ENCODE data around the gene TMED1.
"Not testable (repeated sequence)": the region's sequence is repeated elsewhere in the genome, so short reads cannot be mapped to it uniquely, and the experiment has no call there.

Gene TMED1

DNA sequence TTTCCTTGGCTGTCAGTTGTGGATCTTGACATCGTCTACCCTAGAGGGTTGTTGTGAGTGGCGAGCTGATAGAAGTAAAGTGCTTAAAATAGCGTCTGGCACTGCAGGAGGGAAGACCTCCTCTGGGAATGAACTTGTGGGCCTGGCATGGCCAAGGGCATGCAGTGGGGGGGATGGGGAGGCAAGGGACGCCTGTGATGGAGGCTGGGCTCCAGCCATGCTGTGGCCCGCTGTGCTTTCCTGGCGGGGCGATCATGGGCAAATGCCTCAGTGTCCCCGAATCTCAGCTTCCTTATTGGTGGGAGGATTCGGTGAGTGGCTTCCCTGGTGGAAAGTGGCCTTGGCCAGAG is 46.1 kb upstream of the TMED1 start:
- H3K27me3 ChIP-seq (ENCODE audit: insufficient read depth, poor library complexity, severe bottlenecking) = no peaks in the 10 kb centered on the region
- no peak overlapping the region for H3K27ac ChIP-seq (replicated peaks)
- no peak overlapping the region for H3K4me3 ChIP-seq (replicated peaks; ENCODE audit: insufficient read depth, low read length)
- DNase-seq (ENCODE audit: low read depth in 1 of 2, low spot score in 1 of 2) = no peak
- TF ChIP-seq, protein P1, sequence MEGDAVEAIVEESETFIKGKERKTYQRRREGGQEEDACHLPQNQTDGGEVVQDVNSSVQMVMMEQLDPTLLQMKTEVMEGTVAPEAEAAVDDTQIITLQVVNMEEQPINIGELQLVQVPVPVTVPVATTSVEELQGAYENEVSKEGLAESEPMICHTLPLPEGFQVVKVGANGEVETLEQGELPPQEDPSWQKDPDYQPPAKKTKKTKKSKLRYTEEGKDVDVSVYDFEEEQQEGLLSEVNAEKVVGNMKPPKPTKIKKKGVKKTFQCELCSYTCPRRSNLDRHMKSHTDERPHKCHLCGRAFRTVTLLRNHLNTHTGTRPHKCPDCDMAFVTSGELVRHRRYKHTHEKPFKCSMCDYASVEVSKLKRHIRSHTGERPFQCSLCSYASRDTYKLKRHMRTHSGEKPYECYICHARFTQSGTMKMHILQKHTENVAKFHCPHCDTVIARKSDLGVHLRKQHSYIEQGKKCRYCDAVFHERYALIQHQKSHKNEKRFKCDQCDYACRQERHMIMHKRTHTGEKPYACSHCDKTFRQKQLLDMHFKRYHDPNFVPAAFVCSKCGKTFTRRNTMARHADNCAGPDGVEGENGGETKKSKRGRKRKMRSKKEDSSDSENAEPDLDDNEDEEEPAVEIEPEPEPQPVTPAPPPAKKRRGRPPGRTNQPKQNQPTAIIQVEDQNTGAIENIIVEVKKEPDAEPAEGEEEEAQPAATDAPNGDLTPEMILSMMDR (IDR thresholded peaks at IDR 0.05; ENCODE audit: insufficient read depth, low read length) = no peak
- TF ChIP-seq POLR2AphosphoS5 (IDR thresholded peaks at IDR 0.05; ENCODE audit: low read depth) = no peak
- TF ChIP-seq SPI1 (IDR thresholded peaks at IDR 0.05; ENCODE audit: borderline replicate concordance, low read depth) = no peak
- no peak for TF ChIP-seq GABPA (IDR thresholded peaks at IDR 0.05; ENCODE audit: low read depth)
- TF ChIP-seq, protein P2, sequence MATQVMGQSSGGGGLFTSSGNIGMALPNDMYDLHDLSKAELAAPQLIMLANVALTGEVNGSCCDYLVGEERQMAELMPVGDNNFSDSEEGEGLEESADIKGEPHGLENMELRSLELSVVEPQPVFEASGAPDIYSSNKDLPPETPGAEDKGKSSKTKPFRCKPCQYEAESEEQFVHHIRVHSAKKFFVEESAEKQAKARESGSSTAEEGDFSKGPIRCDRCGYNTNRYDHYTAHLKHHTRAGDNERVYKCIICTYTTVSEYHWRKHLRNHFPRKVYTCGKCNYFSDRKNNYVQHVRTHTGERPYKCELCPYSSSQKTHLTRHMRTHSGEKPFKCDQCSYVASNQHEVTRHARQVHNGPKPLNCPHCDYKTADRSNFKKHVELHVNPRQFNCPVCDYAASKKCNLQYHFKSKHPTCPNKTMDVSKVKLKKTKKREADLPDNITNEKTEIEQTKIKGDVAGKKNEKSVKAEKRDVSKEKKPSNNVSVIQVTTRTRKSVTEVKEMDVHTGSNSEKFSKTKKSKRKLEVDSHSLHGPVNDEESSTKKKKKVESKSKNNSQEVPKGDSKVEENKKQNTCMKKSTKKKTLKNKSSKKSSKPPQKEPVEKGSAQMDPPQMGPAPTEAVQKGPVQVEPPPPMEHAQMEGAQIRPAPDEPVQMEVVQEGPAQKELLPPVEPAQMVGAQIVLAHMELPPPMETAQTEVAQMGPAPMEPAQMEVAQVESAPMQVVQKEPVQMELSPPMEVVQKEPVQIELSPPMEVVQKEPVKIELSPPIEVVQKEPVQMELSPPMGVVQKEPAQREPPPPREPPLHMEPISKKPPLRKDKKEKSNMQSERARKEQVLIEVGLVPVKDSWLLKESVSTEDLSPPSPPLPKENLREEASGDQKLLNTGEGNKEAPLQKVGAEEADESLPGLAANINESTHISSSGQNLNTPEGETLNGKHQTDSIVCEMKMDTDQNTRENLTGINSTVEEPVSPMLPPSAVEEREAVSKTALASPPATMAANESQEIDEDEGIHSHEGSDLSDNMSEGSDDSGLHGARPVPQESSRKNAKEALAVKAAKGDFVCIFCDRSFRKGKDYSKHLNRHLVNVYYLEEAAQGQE (IDR thresholded peaks at IDR 0.05; ENCODE audit: insufficient replicate concordance, low read depth) = no peak

DNA sequence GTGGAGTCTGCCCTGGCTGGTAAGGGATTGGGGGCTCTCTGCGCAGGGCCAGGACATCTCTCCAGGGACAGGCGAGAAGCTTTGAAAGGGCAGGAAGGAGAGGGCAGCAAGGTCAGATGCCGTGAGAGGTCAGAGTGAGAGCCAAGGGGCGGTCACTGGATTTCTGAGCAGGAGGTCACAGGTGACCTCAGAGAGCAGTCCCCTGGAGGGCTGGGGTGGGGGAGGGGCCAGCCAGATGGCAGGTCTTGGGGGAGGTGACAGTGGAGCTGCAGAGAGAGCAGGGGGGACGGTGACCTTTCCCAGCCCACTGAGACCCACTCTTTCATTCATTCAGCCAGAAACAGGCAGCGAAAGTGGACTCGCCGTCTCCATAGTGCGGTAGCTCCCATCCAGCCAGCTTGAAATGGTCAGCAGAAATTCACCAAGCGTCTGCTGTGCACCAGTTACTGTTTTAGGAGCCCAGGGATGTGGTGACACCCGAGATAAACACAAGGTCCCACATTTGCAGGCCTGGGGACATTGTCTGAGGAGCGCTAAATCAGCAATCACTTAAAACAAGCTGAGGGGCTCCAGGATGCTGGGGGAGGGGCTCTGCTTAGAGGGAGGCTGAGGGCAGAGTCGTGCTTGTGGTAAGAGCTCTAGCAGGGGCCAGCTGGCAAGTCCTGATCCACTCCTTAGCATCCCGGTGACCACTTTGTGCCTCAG is 45.5 kb upstream of the TMED1 start:
- TF ChIP-seq, protein P2 (IDR thresholded peaks at IDR 0.05; ENCODE audit: insufficient replicate concordance, low read depth) = no peak
- TF ChIP-seq SPI1 (IDR thresholded peaks at IDR 0.05; ENCODE audit: borderline replicate concordance, low read depth) (no peak), GABPA (IDR thresholded peaks at IDR 0.05; ENCODE audit: low read depth) (no peak), POLR2AphosphoS5 (IDR thresholded peaks at IDR 0.05; ENCODE audit: low read depth) (no peak)
- TF ChIP-seq, protein P1 (IDR thresholded peaks at IDR 0.05; ENCODE audit: insufficient read depth, low read length) = no peak
- Histone ChIP-seq H3K27ac (replicated peaks) (no peak overlapping the region), H3K27me3 (ENCODE audit: insufficient read depth, poor library complexity, severe bottlenecking) (no peaks in the 10 kb centered on the region), H3K4me3 (replicated peaks; ENCODE audit: insufficient read depth, low read length) (no peak overlapping the region)
- no peak for DNase-seq (ENCODE audit: low read depth in 1 of 2, low spot score in 1 of 2)

DNA sequence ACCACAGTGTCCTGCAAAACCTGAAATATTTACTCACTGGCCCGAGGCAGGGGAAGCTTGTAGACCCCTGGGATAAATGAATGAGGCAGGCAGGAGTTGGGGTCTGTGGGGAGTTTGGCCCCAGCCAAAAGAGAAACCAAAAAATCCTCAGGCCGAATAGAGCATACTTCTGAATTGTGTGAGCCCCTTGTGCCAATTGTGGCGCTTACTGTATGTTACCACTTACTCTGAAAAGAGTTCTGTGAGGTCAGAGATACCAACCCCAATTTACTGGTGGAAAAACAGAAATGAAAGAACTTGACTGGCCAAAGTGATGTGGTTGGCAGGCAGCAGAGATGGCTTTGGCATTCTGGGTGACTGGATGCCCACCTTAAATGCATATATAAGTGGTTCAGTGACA is 42.2 kb upstream of the TMED1 start:
- TF ChIP-seq GABPA (IDR thresholded peaks at IDR 0.05; ENCODE audit: low read depth) (no peak), POLR2AphosphoS5 (IDR thresholded peaks at IDR 0.05; ENCODE audit: low read depth) (no peak), SPI1 (IDR thresholded peaks at IDR 0.05; ENCODE audit: borderline replicate concordance, low read depth) (no peak)
- TF ChIP-seq, protein P1 (IDR thresholded peaks at IDR 0.05; ENCODE audit: insufficient read depth, low read length) = no peak
- TF ChIP-seq, protein P2 (IDR thresholded peaks at IDR 0.05; ENCODE audit: insufficient replicate concordance, low read depth) = no peak
- H3K4me3 ChIP-seq (replicated peaks; ENCODE audit: insufficient read depth, low read length) = no peak overlapping the region
- DNase-seq (ENCODE audit: low read depth in 1 of 2, low spot score in 1 of 2) = no peak
- no peak overlapping the region for H3K27ac ChIP-seq (replicated peaks)
- H3K27me3 ChIP-seq (ENCODE audit: insufficient read depth, poor library complexity, severe bottlenecking) = no peaks in the 10 kb centered on the region

DNA sequence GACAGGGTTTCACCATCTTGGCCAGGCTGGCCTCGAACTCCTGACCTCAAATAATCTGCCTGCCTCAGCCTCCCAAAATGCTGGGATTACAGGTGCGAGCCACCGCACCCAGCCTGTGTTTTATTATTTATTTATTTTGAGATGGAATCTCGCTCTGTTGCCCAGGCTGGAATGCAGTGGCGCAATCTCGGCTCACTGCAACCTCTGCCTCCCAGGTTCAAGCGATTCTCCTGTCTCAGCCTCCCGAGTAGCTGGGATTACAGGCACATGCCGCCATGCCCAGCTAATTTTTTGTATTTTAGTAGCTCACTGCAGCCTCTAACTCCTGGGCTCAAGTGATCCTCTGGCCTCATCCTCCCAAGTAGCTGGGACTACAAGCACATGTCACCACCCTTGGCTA is 41.6 kb upstream of the TMED1 start:
- H3K27me3 ChIP-seq (ENCODE audit: insufficient read depth, poor library complexity, severe bottlenecking); H3K4me3 ChIP-seq (replicated peaks; ENCODE audit: insufficient read depth, low read length); DNase-seq (ENCODE audit: low read depth in 1 of 2, low spot score in 1 of 2); H3K27ac ChIP-seq (replicated peaks): not testable (repeated sequence)

Measured in HL-60 (cell line).